ENCODE results near the gene YBEY.

Gene YBEY

GRCh38 chr21:46304437-46304836 is 18.3 kb downstream of the YBEY start:
- Histone ChIP-seq H3K14ac (ENCODE audit: low read length in 2 of 2) (no peak overlapping the region), H3K18ac (ENCODE audit: low read depth in 1 of 2, low read length in 2 of 2) (no peak overlapping the region), H3K9ac (ENCODE audit: low read length) (no peak overlapping the region), H3K27me3 (ENCODE audit: control insufficient read depth in 1 of 2, insufficient read depth in 1 of 2, low read length in 2 of 2) (no peaks in the 10 kb centered on the region), H2BK5ac (ENCODE audit: low read depth, low read length, poor library complexity, severe bottlenecking) (no peak overlapping the region), H4K8ac (ENCODE audit: low read length) (no peak overlapping the region), H3K79me1 (replicated peaks; ENCODE audit: low read length, poor library complexity, severe bottlenecking) (no peaks in the 10 kb centered on the region), H3K4me1 (ENCODE audit: control insufficient read depth, insufficient read depth, low read depth, low read length) (no peaks in the 10 kb centered on the region), H3K27ac (ENCODE audit: low read length, poor library complexity, severe bottlenecking) (no peak overlapping the region), H2AK5ac (ENCODE audit: low read length, severe bottlenecking) (no peak overlapping the region), H2BK120ac (ENCODE audit: low read depth, low read length) (no peak overlapping the region), H3K36me3 (ENCODE audit: control insufficient read depth in 1 of 2, insufficient read depth in 2 of 2, low read depth in 1 of 2, low read length in 2 of 2) (peaks cover 20 to 21% of the 10 kb centered on the region in 2 experiments), H3K9me3 (ENCODE audit: control insufficient read depth, low read length) (no peaks in the 10 kb centered on the region), H3K23ac (ENCODE audit: low read length in 2 of 2) (no peak overlapping the region), H2BK12ac (ENCODE audit: low read length in 2 of 2) (no peak overlapping the region), H4K91ac (ENCODE audit: low read length) (no peak overlapping the region), H3K4me2 (ENCODE audit: low read length, poor library complexity, severe bottlenecking) (no peak overlapping the region), H3K4me3 (ENCODE audit: insufficient read depth in 1 of 2, low read depth in 1 of 2, low read length in 2 of 2) (no peak overlapping the region), H2BK15ac (ENCODE audit: low read depth, poor library complexity, severe bottlenecking) (no peak overlapping the region), H2AFZ (ENCODE audit: low read depth, low read length) (no peak overlapping the region), H3K4ac (ENCODE audit: low read depth in 1 of 2, low read length in 2 of 2) (no peak overlapping the region)
- DNase-seq: no peak
- WGBS: 100% methylated on average over 5 of the region's 5 CpGs

GRCh38 chr21:46304955-46305354 is 18.8 kb downstream of the YBEY start:
- Histone ChIP-seq H3K9ac (ENCODE audit: low read length) (no peak overlapping the region), H3K23ac (ENCODE audit: low read length in 2 of 2) (no peak overlapping the region), H4K8ac (ENCODE audit: low read length) (no peak overlapping the region), H3K27ac (ENCODE audit: low read length, poor library complexity, severe bottlenecking) (no peak overlapping the region), H3K4me2 (ENCODE audit: low read length, poor library complexity, severe bottlenecking) (no peak overlapping the region), H3K4me3 (ENCODE audit: insufficient read depth in 1 of 2, low read depth in 1 of 2, low read length in 2 of 2) (no peak overlapping the region), H2BK15ac (ENCODE audit: low read depth, poor library complexity, severe bottlenecking) (no peak overlapping the region), H2AFZ (ENCODE audit: low read depth, low read length) (no peak overlapping the region), H3K4me1 (ENCODE audit: control insufficient read depth, insufficient read depth, low read depth, low read length) (no peaks in the 10 kb centered on the region), H2BK12ac (ENCODE audit: low read length in 2 of 2) (no peak overlapping the region), H2AK5ac (ENCODE audit: low read length, severe bottlenecking) (no peak overlapping the region), H3K79me1 (replicated peaks; ENCODE audit: low read length, poor library complexity, severe bottlenecking) (no peaks in the 10 kb centered on the region), H3K27me3 (ENCODE audit: control insufficient read depth in 1 of 2, insufficient read depth in 1 of 2, low read length in 2 of 2) (no peaks in the 10 kb centered on the region), H4K91ac (ENCODE audit: low read length) (no peak overlapping the region), H3K14ac (ENCODE audit: low read length in 2 of 2) (no peak overlapping the region), H3K18ac (ENCODE audit: low read depth in 1 of 2, low read length in 2 of 2) (no peak overlapping the region), H2BK120ac (ENCODE audit: low read depth, low read length) (no peak overlapping the region), H3K4ac (ENCODE audit: low read depth in 1 of 2, low read length in 2 of 2) (no peak overlapping the region), H3K36me3 (ENCODE audit: control insufficient read depth in 1 of 2, insufficient read depth in 2 of 2, low read depth in 1 of 2, low read length in 2 of 2) (peaks cover 16 to 21% of the 10 kb centered on the region in 2 experiments), H2BK5ac (ENCODE audit: low read depth, low read length, poor library complexity, severe bottlenecking) (no peak overlapping the region), H3K9me3 (ENCODE audit: control insufficient read depth, low read length) (no peaks in the 10 kb centered on the region)
- over 99% methylated on average over 10 of the region's 11 CpGs for WGBS
- DNase-seq: no peak

- Histone ChIP-seq H3K18ac (ENCODE audit: low read depth in 1 of 2, low read length in 2 of 2) (no peak overlapping the region), H3K4me2 (ENCODE audit: low read length, poor library complexity, severe bottlenecking) (no peak overlapping the region), H3K9me3 (ENCODE audit: control insufficient read depth, low read length) (no peaks in the 10 kb centered on the region), H3K36me3 (ENCODE audit: control insufficient read depth in 1 of 2, insufficient read depth in 2 of 2, low read depth in 1 of 2, low read length in 2 of 2) (peaks cover 5 to 18% of the 10 kb centered on the region in 2 experiments), H3K23ac (ENCODE audit: low read length in 2 of 2) (no peak overlapping the region), H3K4me1 (ENCODE audit: control insufficient read depth, insufficient read depth, low read depth, low read length) (no peaks in the 10 kb centered on the region), H2BK120ac (ENCODE audit: low read depth, low read length) (no peak overlapping the region), H3K9ac (ENCODE audit: low read length) (no peak overlapping the region), H3K4ac (ENCODE audit: low read depth in 1 of 2, low read length in 2 of 2) (no peak overlapping the region), H4K91ac (ENCODE audit: low read length) (no peak overlapping the region), H3K79me1 (replicated peaks; ENCODE audit: low read length, poor library complexity, severe bottlenecking) (no peaks in the 10 kb centered on the region), H4K8ac (ENCODE audit: low read length) (no peak overlapping the region), H2AFZ (ENCODE audit: low read depth, low read length) (no peak overlapping the region), H3K27ac (ENCODE audit: low read length, poor library complexity, severe bottlenecking) (no peak overlapping the region), H2BK12ac (ENCODE audit: low read length in 2 of 2) (no peak overlapping the region), H3K4me3 (ENCODE audit: insufficient read depth in 1 of 2, low read depth in 1 of 2, low read length in 2 of 2) (no peak overlapping the region), H2BK5ac (ENCODE audit: low read depth, low read length, poor library complexity, severe bottlenecking) (no peak overlapping the region), H2AK5ac (ENCODE audit: low read length, severe bottlenecking) (no peak overlapping the region), H3K14ac (ENCODE audit: low read length in 2 of 2) (no peak overlapping the region), H3K27me3 (ENCODE audit: control insufficient read depth in 1 of 2, insufficient read depth in 1 of 2, low read length in 2 of 2) (no peaks in the 10 kb centered on the region), H2BK15ac (ENCODE audit: low read depth, poor library complexity, severe bottlenecking) (no peak overlapping the region)
- 46% methylated on average over 2 of the region's 2 CpGs for WGBS
- peak; percentile 43 for DNase-seq
Measured at GRCh38 chr21:46307625-46308024, 21.5 kb downstream of the YBEY start.

GRCh38 chr21:46308431-46308830 is 22.3 kb downstream of the YBEY start:
- Histone ChIP-seq H4K8ac (ENCODE audit: low read length) (no peak overlapping the region), H2BK15ac (ENCODE audit: low read depth, poor library complexity, severe bottlenecking) (no peak overlapping the region), H3K18ac (ENCODE audit: low read depth in 1 of 2, low read length in 2 of 2) (no peak overlapping the region), H2AK5ac (ENCODE audit: low read length, severe bottlenecking) (no peak overlapping the region), H3K36me3 (ENCODE audit: control insufficient read depth in 1 of 2, insufficient read depth in 2 of 2, low read depth in 1 of 2, low read length in 2 of 2) (peaks cover 5 to 24% of the 10 kb centered on the region in 2 experiments), H2BK120ac (ENCODE audit: low read depth, low read length) (no peak overlapping the region), H4K91ac (ENCODE audit: low read length) (no peak overlapping the region), H3K9me3 (ENCODE audit: control insufficient read depth, low read length) (no peaks in the 10 kb centered on the region), H3K27ac (ENCODE audit: low read length, poor library complexity, severe bottlenecking) (no peak overlapping the region), H3K4me1 (ENCODE audit: control insufficient read depth, insufficient read depth, low read depth, low read length) (no peaks in the 10 kb centered on the region), H3K14ac (ENCODE audit: low read length in 2 of 2) (no peak overlapping the region), H2AFZ (ENCODE audit: low read depth, low read length) (no peak overlapping the region), H2BK5ac (ENCODE audit: low read depth, low read length, poor library complexity, severe bottlenecking) (no peak overlapping the region), H3K4me2 (ENCODE audit: low read length, poor library complexity, severe bottlenecking) (no peak overlapping the region), H2BK12ac (ENCODE audit: low read length in 2 of 2) (no peak overlapping the region), H3K4ac (ENCODE audit: low read depth in 1 of 2, low read length in 2 of 2) (no peak overlapping the region), H3K27me3 (ENCODE audit: control insufficient read depth in 1 of 2, insufficient read depth in 1 of 2, low read length in 2 of 2) (no peaks in the 10 kb centered on the region), H3K4me3 (ENCODE audit: insufficient read depth in 1 of 2, low read depth in 1 of 2, low read length in 2 of 2) (no peak overlapping the region), H3K9ac (ENCODE audit: low read length) (no peak overlapping the region), H3K23ac (ENCODE audit: low read length in 2 of 2) (no peak overlapping the region), H3K79me1 (replicated peaks; ENCODE audit: low read length, poor library complexity, severe bottlenecking) (no peaks in the 10 kb centered on the region)
- 99% methylated on average over 2 of the region's 2 CpGs for WGBS
- DNase-seq: no peak
